Measurements from ENCODE around the gene UBE2Z. TPM values are rescaled to one million over a fixed set of nuclear protein-coding genes. Genes with fewer than 3 reads are reported as not detected.
"Not testable (repeated sequence)": the region's sequence is repeated elsewhere in the genome, so short reads cannot be mapped to it uniquely, and the experiment has no call there.

The UBE2Z gene
- total and polyA plus RNA-seq, 2 of the 4 experiments (the other 2 are of a cell fraction) = 68.5 to 126 TPM

GRCh38 chr17:48944515-48945260 is 36.5 kb downstream of the UBE2Z start, which contains the start of gene SNF8 (continued):
- TF ChIP-seq CEBPB (IDR thresholded peaks at IDR 0.05; ENCODE audit: low read depth, low read length) (no peak), MAFK (IDR thresholded peaks at IDR 0.05; ENCODE audit: low read depth, low read length) (no peak)

- Histone ChIP-seq H3K27ac (ENCODE audit: insufficient read depth, low read length) (peak overlapping the region; percentile 98), H3K14ac (replicated peaks; ENCODE audit: low read depth, low read length) (peak overlapping the region; percentile 78), H2AK9ac (replicated peaks; ENCODE audit: low read depth, low read length, poor library complexity) (peak overlapping the region; percentile 88), H3K9ac (ENCODE audit: low read depth, low read length) (peak overlapping the region; percentile 89; the same call in 1 of the 2 replicates), H2BK15ac (ENCODE audit: low read depth, low read length) (0 out of 3 replicates have a peak overlapping the region, but pooled peaks have one; percentile 37), H3K4me3 (ENCODE audit: insufficient read depth, low read depth, low read length) (peak overlapping the region; percentile 88; the same call in 1 of the 2 replicates), H2AFZ (replicated peaks; ENCODE audit: low read length, poor library complexity) (peak overlapping the region; percentile 95), H3K4ac (ENCODE audit: low read depth, low read length) (peak overlapping the region; percentile 97), H2AK5ac (ENCODE audit: low read depth, low read length) (peak overlapping the region; percentile 96; the same call in 1 of the 2 replicates), H3K79me1 (ENCODE audit: low read depth in 1 of 2, low read length in 2 of 2) (peaks cover 12 to 34% of the 10 kb centered on the region in 2 experiments), H4K91ac (ENCODE audit: insufficient read depth, low read depth, low read length) (peak overlapping the region; percentile 93), H4K8ac (ENCODE audit: low read depth in 2 of 2, low read length in 2 of 2) (peak overlapping the region; percentile 100), H3K4me2 (ENCODE audit: low read depth, low read length) (peak overlapping the region; percentile 89), H4K5ac (ENCODE audit: low read depth, low read length) (peak overlapping the region; percentile 100), H3K36me3 (ENCODE audit: control insufficient read depth, insufficient read depth, low read length) (peaks cover 12% of the 10 kb centered on the region)
- H2BK20ac ChIP-seq (ENCODE audit: low read depth, low read length); H3K27me3 ChIP-seq (ENCODE audit: control insufficient read depth, insufficient read depth, low read length); H3K23ac ChIP-seq (ENCODE audit: low read depth, low read length); intact Hi-C loops (cut with micrococcal nuclease); ATAC-seq (ENCODE audit: low read depth); H2BK120ac ChIP-seq (ENCODE audit: low read depth, low read length); dilution Hi-C loops (cut with HindIII; ENCODE audit: low sequenced_read_pairs, unreplicated experiment); BruUV-seq (replicated peaks); H3K18ac ChIP-seq (ENCODE audit: low read depth, low read length); H4K20me1 ChIP-seq (ENCODE audit: insufficient read depth, low read length); H3K4me1 ChIP-seq (ENCODE audit: control insufficient read depth, insufficient read depth, low read length); in situ Hi-C loops (cut with MboI; ENCODE audit: low sequenced_read_pairs); H3K9me1 ChIP-seq (ENCODE audit: insufficient read depth, low read length); H3K56ac ChIP-seq (ENCODE audit: extremely low read depth, insufficient read depth, low read length); H2BK5ac ChIP-seq (ENCODE audit: low read depth, low read length, poor library complexity, severe bottlenecking); CTCF ChIA-PET; DNase-seq; H3K9me3 ChIP-seq (ENCODE audit: control insufficient read depth, insufficient read depth, low read length): not testable (repeated sequence)
- no CpG with 5 or more reads among the region's 16 CpGs for WGBS, 2 experiments (ENCODE audit: extremely low coverage in 2 of 2, insufficient read length in 1 of 2)
- POLR2A ChIA-PET (ENCODE audit: unreplicated experiment) = interaction anchor here (0.5 to 1.2 kb wide), 3 partner anchors 12 to 87 kb away, joined by 3 to 4 read pairs (median 3); no protein-coding TSS in a partner anchor
Measured at GRCh38 chr17:48945261-48945651, 37.0 kb downstream of the UBE2Z start.

Measured in IMR-90 (cell line).